Neutrophil (primary cell): ENCODE measurements around the gene EPPIN.
A peak's percentile ranks its signal among the peaks of the same experiment; 100 is the strongest.

Experiments
- H3K27ac ChIP-seq: fragments of 200-600 bp; sonication (generic); 2 replicates; pipeline ENCODE4 v1.5.1; 2016; ENCODE audit warnings: mild to moderate bottlenecking, moderate library complexity
- H3K27me3 ChIP-seq: fragments of 200-600 bp; sonication (generic); 2 replicates; pipeline ENCODE4 v1.6.0; 2016; ENCODE audit warnings: mild to moderate bottlenecking
- H3K36me3 ChIP-seq: fragments of 200-600 bp; sonication (generic); 2 replicates; pipeline ENCODE4 v1.5.1; 2017
- H3K4me1 ChIP-seq, 2 experiments: fragments of 200-600 bp in 1 of 2; sonication (generic) in 1 of 2; 1 replicate in 1 of 2; 2 replicates in 1 of 2; pipeline versions ENCODE4 v1.5.1 to v1.6.1; 2013 to 2016; ENCODE audit warnings: low read depth in 1 of 2, low read length in 1 of 2, mild to moderate bottlenecking in 1 of 2, moderate library complexity in 1 of 2; ENCODE audit not compliant: control insufficient read depth in 1 of 2, insufficient read depth in 1 of 2
- H3K4me3 ChIP-seq, 2 experiments: fragments of 200-600 bp in 1 of 2; sonication (generic) in 1 of 2; 1 replicate in 1 of 2; 2 replicates in 1 of 2; pipeline ENCODE4 v1.5.1; 2013 to 2016; ENCODE audit warnings: low read depth in 1 of 2, low read length in 1 of 2, mild to moderate bottlenecking in 1 of 2, moderate library complexity in 1 of 2
- H3K9me3 ChIP-seq: fragments of 200-600 bp; sonication (generic); 2 replicates; pipeline ENCODE4 v1.5.1; 2016
- TF ChIP-seq, protein P1 (sequence below): fragments of 200-600 bp; sonication (generic); IDR thresholded peaks from 2 replicates; pipeline ENCODE4 v1.5.1; 2016; ENCODE audit warnings: antibody characterized with exemption

The EPPIN gene

DNA sequence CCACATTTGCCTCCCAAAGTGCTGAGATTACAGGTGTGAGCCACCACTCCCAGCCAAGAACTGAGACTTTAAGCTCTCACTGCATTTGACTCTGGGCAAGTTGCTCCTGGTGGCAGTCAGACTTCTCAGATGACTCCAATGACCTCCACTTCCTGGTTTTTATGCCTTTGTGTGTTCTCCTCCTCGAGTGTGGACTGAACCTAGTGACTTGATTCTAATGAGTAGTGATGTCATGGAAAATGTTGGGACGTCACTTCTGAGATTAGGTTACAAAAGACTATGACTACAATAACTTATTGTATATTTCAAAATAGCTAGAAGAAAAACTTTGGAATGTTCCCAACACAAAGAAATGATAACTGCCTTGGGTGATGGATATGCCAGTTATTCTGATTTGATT lies 43.8 kb downstream of the EPPIN start:
- H3K9me3 ChIP-seq, result no peaks in the 10 kb centered on the region
- H3K36me3 ChIP-seq, result no peaks in the 10 kb centered on the region
- no peaks in the 10 kb centered on the region for H3K4me1 ChIP-seq
- TF ChIP-seq, protein P1, sequence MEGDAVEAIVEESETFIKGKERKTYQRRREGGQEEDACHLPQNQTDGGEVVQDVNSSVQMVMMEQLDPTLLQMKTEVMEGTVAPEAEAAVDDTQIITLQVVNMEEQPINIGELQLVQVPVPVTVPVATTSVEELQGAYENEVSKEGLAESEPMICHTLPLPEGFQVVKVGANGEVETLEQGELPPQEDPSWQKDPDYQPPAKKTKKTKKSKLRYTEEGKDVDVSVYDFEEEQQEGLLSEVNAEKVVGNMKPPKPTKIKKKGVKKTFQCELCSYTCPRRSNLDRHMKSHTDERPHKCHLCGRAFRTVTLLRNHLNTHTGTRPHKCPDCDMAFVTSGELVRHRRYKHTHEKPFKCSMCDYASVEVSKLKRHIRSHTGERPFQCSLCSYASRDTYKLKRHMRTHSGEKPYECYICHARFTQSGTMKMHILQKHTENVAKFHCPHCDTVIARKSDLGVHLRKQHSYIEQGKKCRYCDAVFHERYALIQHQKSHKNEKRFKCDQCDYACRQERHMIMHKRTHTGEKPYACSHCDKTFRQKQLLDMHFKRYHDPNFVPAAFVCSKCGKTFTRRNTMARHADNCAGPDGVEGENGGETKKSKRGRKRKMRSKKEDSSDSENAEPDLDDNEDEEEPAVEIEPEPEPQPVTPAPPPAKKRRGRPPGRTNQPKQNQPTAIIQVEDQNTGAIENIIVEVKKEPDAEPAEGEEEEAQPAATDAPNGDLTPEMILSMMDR, result no peak
- no peak overlapping the region for H3K27ac ChIP-seq
- H3K4me3 ChIP-seq, result no peak overlapping the region
- H3K27me3 ChIP-seq, result peaks cover 67% of the 10 kb centered on the region

- H3K4me1 ChIP-seq, result no peaks in the 10 kb centered on the region
- no peak overlapping the region for H3K4me3 ChIP-seq
- TF ChIP-seq, protein P1, result no peak
- no peaks in the 10 kb centered on the region for H3K36me3 ChIP-seq
- H3K27ac ChIP-seq, result no peak overlapping the region
- H3K27me3 ChIP-seq, result peaks cover 61% of the 10 kb centered on the region
- H3K9me3 ChIP-seq, result no peaks in the 10 kb centered on the region
Observed at GRCh38 chr20:45502561-45502960, 44.6 kb downstream of the EPPIN start.

DNA sequence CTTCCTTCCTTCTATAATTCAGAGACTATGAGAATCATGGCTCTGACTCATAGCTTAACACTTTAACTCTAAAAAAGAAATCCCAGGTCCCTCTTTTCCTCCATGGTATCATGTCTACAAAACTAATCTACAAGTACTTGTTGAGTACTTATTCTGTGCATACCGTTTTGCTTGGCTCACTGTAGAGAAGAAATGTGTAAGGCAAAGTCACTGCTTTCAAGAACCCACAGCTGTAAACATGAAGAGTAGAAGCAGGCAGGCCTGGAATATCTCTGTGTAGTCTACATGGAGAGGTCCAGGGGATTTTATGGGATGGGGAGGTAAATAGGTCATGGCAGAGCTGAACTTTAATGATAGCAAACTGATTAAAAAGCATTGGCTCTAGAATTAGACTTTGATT lies 45.6 kb downstream of the EPPIN start:
- peaks cover 51% of the 10 kb centered on the region for H3K27me3 ChIP-seq
- TF ChIP-seq, protein P1, result no peak
- no peak overlapping the region for H3K27ac ChIP-seq
- H3K4me1 ChIP-seq, result peaks cover 0 to 2% of the 10 kb centered on the region in 2 experiments
- H3K36me3 ChIP-seq, result no peaks in the 10 kb centered on the region
- H3K4me3 ChIP-seq, result no peak overlapping the region
- H3K9me3 ChIP-seq, result no peaks in the 10 kb centered on the region

DNA sequence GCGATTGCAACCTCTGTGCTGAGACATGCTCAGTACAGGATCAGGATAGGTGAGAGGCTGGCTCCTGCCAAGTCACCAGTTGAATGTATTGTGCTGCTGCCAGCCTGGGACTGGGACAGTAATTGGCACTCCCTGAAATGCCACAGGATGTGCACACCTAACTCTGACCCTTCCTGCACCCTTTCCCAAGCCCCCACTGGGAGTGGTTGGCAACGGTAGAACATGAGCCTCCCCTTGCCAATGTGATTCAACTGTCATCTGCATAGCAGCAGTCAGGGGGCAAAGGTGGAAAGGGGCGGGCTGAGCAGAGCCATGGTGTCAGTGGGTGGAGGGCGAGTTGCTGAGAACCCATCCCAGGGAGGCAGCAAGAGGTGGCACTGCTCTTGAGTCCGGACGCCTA lies 47.2 kb downstream of the EPPIN start:
- H3K4me1 ChIP-seq, result peaks cover 11 to 18% of the 10 kb centered on the region in 2 experiments
- no peaks in the 10 kb centered on the region for H3K36me3 ChIP-seq
- TF ChIP-seq, protein P1, result no peak
- no peak overlapping the region for H3K4me3 ChIP-seq
- H3K27ac ChIP-seq, result no peak overlapping the region
- H3K27me3 ChIP-seq, result peaks cover 47% of the 10 kb centered on the region
- no peaks in the 10 kb centered on the region for H3K9me3 ChIP-seq

GRCh38 chr20:45497971-45498494 lies 49.2 kb downstream of the EPPIN start:
- no peaks in the 10 kb centered on the region for H3K9me3 ChIP-seq
- H3K27me3 ChIP-seq, result peaks cover 32% of the 10 kb centered on the region
- no peak overlapping the region for H3K27ac ChIP-seq
- TF ChIP-seq, protein P1, result no peak
- H3K36me3 ChIP-seq, result no peaks in the 10 kb centered on the region
- H3K4me1 ChIP-seq, result peaks cover 18 to 27% of the 10 kb centered on the region in 2 experiments
- H3K4me3 ChIP-seq, result no peak overlapping the region

- Histone ChIP-seq H3K4me1 (peaks cover 18 to 27% of the 10 kb centered on the region in 2 experiments), H3K27ac (peak overlapping the region; percentile 59), H3K9me3 (no peaks in the 10 kb centered on the region), H3K4me3 (no peak overlapping the region), H3K27me3 (peaks cover 14% of the 10 kb centered on the region), H3K36me3 (no peaks in the 10 kb centered on the region)
- TF ChIP-seq, protein P1, result no peak
Observed at GRCh38 chr20:45496166-45496565, 51.0 kb downstream of the EPPIN start.
